Endodermal cell (in vitro differentiated cells): ENCODE measurements around the gene PTRH1. TPM values are rescaled to one million over a fixed set of nuclear protein-coding genes. Genes with fewer than 3 reads are reported as not detected.

Experiments
- DNase-seq: peaks from one replicate; pipeline ENCODE4 v3.0.0-alpha.2; 2017
- H3K27ac ChIP-seq: 2 replicates; pipeline ENCODE4 v1.5.1; 2013; ENCODE audit warnings: mild to moderate bottlenecking, low read depth, low read length, moderate library complexity
- H3K27me3 ChIP-seq: 2 replicates; pipeline ENCODE4 v1.6.1; 2013; ENCODE audit warnings: mild to moderate bottlenecking, low read length, moderate library complexity; ENCODE audit not compliant: insufficient read depth, control insufficient read depth, poor library complexity, severe bottlenecking
- H3K36me3 ChIP-seq: 2 replicates; pipeline ENCODE4 v1.7.0; 2013; ENCODE audit warnings: mild to moderate bottlenecking, low read length, moderate library complexity; ENCODE audit not compliant: control insufficient read depth, insufficient read depth
- H3K4me1 ChIP-seq: one replicate; pipeline ENCODE4 v1.7.0; 2013; ENCODE audit warnings: low read length; ENCODE audit not compliant: control insufficient read depth, insufficient read depth
- H3K4me3 ChIP-seq: 2 replicates; pipeline ENCODE4 v1.5.1; 2013; ENCODE audit warnings: mild to moderate bottlenecking, low read length, moderate library complexity
- H3K9ac ChIP-seq: 2 replicates; pipeline ENCODE4 v1.6.1; 2013; ENCODE audit warnings: mild to moderate bottlenecking, low read length, moderate library complexity; ENCODE audit not compliant: poor library complexity, severe bottlenecking; ENCODE audit errors: extremely low read depth
- H3K9me3 ChIP-seq: 2 replicates; pipeline ENCODE4 v1.6.1; 2013; ENCODE audit warnings: mild to moderate bottlenecking, low read length, moderate library complexity; ENCODE audit not compliant: control insufficient read depth
- H3K27ac Mint-ChIP-seq: 2 replicates; pipeline ENCODE4 v1.8.0; 2020; ENCODE audit warnings: mixed read lengths
- H3K27me3 Mint-ChIP-seq: 2 replicates; pipeline ENCODE4 v1.8.0; 2021; ENCODE audit warnings: mild to moderate bottlenecking, mixed read lengths; ENCODE audit not compliant: insufficient read depth
- H3K36me3 Mint-ChIP-seq: 2 replicates; pipeline ENCODE4 v1.8.0; 2020; ENCODE audit warnings: low read depth, mixed read lengths
- H3K4me1 Mint-ChIP-seq: 2 replicates; pipeline ENCODE4 v1.8.0; 2020; ENCODE audit warnings: mixed read lengths
- H3K4me3 Mint-ChIP-seq: 2 replicates; pipeline ENCODE4 v1.8.0; 2020; ENCODE audit warnings: mild to moderate bottlenecking, moderate library complexity, mixed read lengths
- H3K9me3 Mint-ChIP-seq: 2 replicates; pipeline ENCODE4 v1.8.0; 2020; ENCODE audit warnings: mild to moderate bottlenecking, mixed read lengths
- CTCF ChIP-seq: fragments of 200-600 bp; sonication (generic); conservative IDR thresholded peaks from 2 replicates; pipeline ENCODE4 v1.5.0; 2021; ENCODE audit warnings: antibody characterized with exemption, mild to moderate bottlenecking
- WGBS, 2 experiments: methylation state at CpG; one replicate each; pipeline versions ENCODE4 v1.1.5 to v1.1.7; 2013; ENCODE audit warnings: missing lambda C conversion rate in 2 of 2, mixed read lengths in 1 of 2; ENCODE audit not compliant: insufficient coverage in 1 of 2, insufficient read length in 1 of 2; 5-methylcytosine and 5-hydroxymethylcytosine counted together
- total RNA-seq, 2 donors: library from RNA; stranded (reverse); fragmentation: NEBNext Ultra II Directional in 1 of 2; extraction: Animal tissue kit (Norgen Biotek cat#: 25700) in 1 of 2; gene quantifications; 2 replicates in 1 of 2; 3 replicates in 1 of 2; pipeline ENCODE4 v1.2.1, GENCODE V29; 2021

Gene PTRH1
- total RNA-seq, 2 donors from 2014 or later: 15.2 to 18.7 TPM

- Mint-ChIP-seq H3K27me3 (no peaks in the 10 kb centered on the region), H3K36me3 (peaks cover 27% of the 10 kb centered on the region), H3K9me3 (no peaks in the 10 kb centered on the region), H3K4me1 (no peaks in the 10 kb centered on the region), H3K4me3 (no peak overlapping the region), H3K27ac (no peak overlapping the region)
- Histone ChIP-seq H3K9ac (no peak overlapping the region), H3K27ac (no peak overlapping the region), H3K9me3 (no peaks in the 10 kb centered on the region), H3K4me1 (no peaks in the 10 kb centered on the region), H3K36me3 (peaks cover 6% of the 10 kb centered on the region), H3K27me3 (no peaks in the 10 kb centered on the region), H3K4me3 (no peak overlapping the region)
- no peak for TF ChIP-seq CTCF
- no peak for DNase-seq
- WGBS, 2 experiments: 92 to 97% methylated on average over 8 to 12 of the region's 12 CpGs
Observed at GRCh38 chr9:127676638-127677037, 38.8 kb downstream of the PTRH1 start.

GRCh38 chr9:127673234-127673633 is 42.2 kb downstream of the PTRH1 start:
- H3K4me3 ChIP-seq: no peak overlapping the region
- no peaks in the 10 kb centered on the region for H3K4me1 ChIP-seq
- no peaks in the 10 kb centered on the region for H3K9me3 ChIP-seq
- no peaks in the 10 kb centered on the region for H3K27me3 Mint-ChIP-seq
- no peaks in the 10 kb centered on the region for H3K4me1 Mint-ChIP-seq
- no peak overlapping the region for H3K9ac ChIP-seq
- H3K4me3 Mint-ChIP-seq: no peak overlapping the region
- no peak for DNase-seq
- no peak for TF ChIP-seq CTCF
- H3K27ac Mint-ChIP-seq: no peak overlapping the region
- peaks cover 6% of the 10 kb centered on the region for H3K36me3 ChIP-seq
- H3K36me3 Mint-ChIP-seq: peaks cover 21% of the 10 kb centered on the region
- H3K27ac ChIP-seq: no peak overlapping the region
- WGBS, 2 experiments: 90 to 98% methylated on average over 6 to 7 of the region's 7 CpGs
- H3K27me3 ChIP-seq: no peaks in the 10 kb centered on the region
- H3K9me3 Mint-ChIP-seq: no peaks in the 10 kb centered on the region

- no peak overlapping the region for H3K4me3 Mint-ChIP-seq
- H3K4me1 Mint-ChIP-seq: no peaks in the 10 kb centered on the region
- H3K27me3 Mint-ChIP-seq: no peaks in the 10 kb centered on the region
- peaks cover under 1% of the 10 kb centered on the region for H3K36me3 ChIP-seq
- H3K27ac ChIP-seq: no peak overlapping the region
- H3K36me3 Mint-ChIP-seq: peaks cover 21% of the 10 kb centered on the region
- no peak for DNase-seq
- WGBS, 2 experiments: 92 to 96% methylated on average over 17 to 18 of the region's 18 CpGs
- TF ChIP-seq CTCF: no peak
- no peaks in the 10 kb centered on the region for H3K9me3 Mint-ChIP-seq
- H3K27me3 ChIP-seq: no peaks in the 10 kb centered on the region
- H3K9me3 ChIP-seq: no peaks in the 10 kb centered on the region
- H3K4me3 ChIP-seq: no peak overlapping the region
- no peak overlapping the region for H3K9ac ChIP-seq
- peaks cover 3% of the 10 kb centered on the region for H3K4me1 ChIP-seq
- no peak overlapping the region for H3K27ac Mint-ChIP-seq
Observed at GRCh38 chr9:127667906-127668305, 47.6 kb downstream of the PTRH1 start.
